Thymus (tissue), 11 donors: Measurements from ENCODE around the gene DISC1. TPM values are rescaled to one million over a fixed set of nuclear protein-coding genes. Genes with fewer than 3 reads are reported as not detected.
"Not testable (repeated sequence)": the region's sequence is repeated elsewhere in the genome, so short reads cannot be mapped to it uniquely, and the experiment has no call there.

ENCODE experiments used
- DNase-seq, 9 donors: peaks; one replicate each; pipeline ENCODE4 v3.0.0-alpha.2; 2013; ENCODE audit warnings: low spot score in 9 of 9, low read depth in 6 of 9, missing footprints in 1 of 9
- H3K27ac ChIP-seq, 2 donors: one replicate each; pipeline ENCODE4 v1.5.1; 2013; ENCODE audit warnings: control low read depth in 1 of 2, low read depth in 1 of 2, low read length in 1 of 2, mild to moderate bottlenecking in 1 of 2, moderate library complexity in 1 of 2
- H3K27me3 ChIP-seq, 2 donors: one replicate each; pipeline ENCODE4 v1.5.1; 2013; ENCODE audit warnings: low read length in 1 of 2; ENCODE audit not compliant: control insufficient read depth in 2 of 2, insufficient read depth in 1 of 2
- H3K36me3 ChIP-seq, 2 donors: one replicate each; pipeline ENCODE4 v1.5.1; 2013; ENCODE audit warnings: low read length in 1 of 2, mild to moderate bottlenecking in 1 of 2, moderate library complexity in 1 of 2; ENCODE audit not compliant: control insufficient read depth in 2 of 2, insufficient read depth in 2 of 2
- H3K4me1 ChIP-seq, 2 donors: one replicate each; pipeline ENCODE4 v1.5.1; 2013; ENCODE audit warnings: low read length in 2 of 2; ENCODE audit not compliant: control insufficient read depth in 2 of 2, insufficient read depth in 2 of 2
- H3K4me3 ChIP-seq, 2 donors: one replicate each; pipeline ENCODE4 v1.5.1; 2013; ENCODE audit warnings: low read length in 2 of 2, control low read depth in 1 of 2, mild to moderate bottlenecking in 1 of 2
- H3K9me3 ChIP-seq, 2 donors: one replicate each; pipeline ENCODE4 v1.5.1; 2013; ENCODE audit warnings: low read length in 1 of 2, mild to moderate bottlenecking in 1 of 2; ENCODE audit not compliant: control insufficient read depth in 2 of 2, insufficient read depth in 1 of 2
- WGBS: extraction: QIAGEN DNeasy Blood & Tissue Kit; methylation state at CpG from one replicate; pipeline ENCODE4 v1.1.7; 2013; 5-methylcytosine and 5-hydroxymethylcytosine counted together
- polyA plus RNA-seq: library from polyadenylated mRNA; stranded (reverse); fragments of 200-250 nt; gene quantifications from one replicate; pipeline ENCODE4 v1.2.3, GENCODE V29; 2013
- total RNA-seq: library from RNA; stranded (reverse); fragments of 120-200 nt; gene quantifications from one replicate; pipeline ENCODE4 v1.2.4, GENCODE V29; 2013
- donor health status: healthy.

The DISC1 gene
- total and polyA plus RNA-seq, 2 donors: 4.4 to 5.3 TPM

GRCh38 chr1:231950331-231951128 is 323.9 kb downstream of the DISC1 start:
- 96% methylated on average over 6 of the region's 6 CpGs for WGBS
- no peak for DNase-seq
- Histone ChIP-seq H3K4me3 (no peak overlapping the region), H3K27ac (no peak overlapping the region), H3K9me3 (no peaks in the 10 kb centered on the region), H3K27me3 (no peaks in the 10 kb centered on the region), H3K4me1 (no peaks in the 10 kb centered on the region), H3K36me3 (no peaks in the 10 kb centered on the region)

- Histone ChIP-seq H3K4me1 (no peaks in the 10 kb centered on the region), H3K9me3 (no peaks in the 10 kb centered on the region), H3K4me3 (no peak overlapping the region), H3K27ac (no peak overlapping the region), H3K36me3 (no peaks in the 10 kb centered on the region), H3K27me3 (no peaks in the 10 kb centered on the region)
- DNase-seq: no peak
- WGBS: 97% methylated on average over 3 of the region's 3 CpGs
These were observed 324.8 kb downstream of the DISC1 start for GRCh38 chr1:231951374-231951773.

DNA sequence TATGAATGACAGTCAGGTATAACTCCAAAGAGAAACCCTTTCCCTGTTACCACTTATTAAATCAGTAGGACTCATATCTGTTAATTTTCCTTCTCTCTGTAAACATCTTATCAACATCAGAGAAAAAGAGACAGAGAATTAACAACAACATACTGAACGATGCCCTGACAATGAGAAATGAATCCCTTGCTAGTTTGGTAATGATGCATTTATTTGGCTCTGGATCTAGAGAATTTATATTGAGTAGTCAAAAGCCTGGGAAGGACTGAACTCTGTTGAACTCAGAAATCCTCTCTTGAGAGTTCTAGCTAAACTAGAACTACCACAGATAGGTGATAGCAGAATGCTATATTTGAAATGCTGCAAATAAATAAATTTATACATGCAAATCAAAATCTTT is 325.6 kb downstream of the DISC1 start:
- WGBS: 91% methylated on average over 1 of the region's 1 CpG
- no peaks in the 10 kb centered on the region for H3K27me3 ChIP-seq
- H3K36me3 ChIP-seq: no peaks in the 10 kb centered on the region
- no peak overlapping the region for H3K27ac ChIP-seq
- no peaks in the 10 kb centered on the region for H3K9me3 ChIP-seq
- H3K4me1 ChIP-seq: no peaks in the 10 kb centered on the region
- DNase-seq: no peak
- H3K4me3 ChIP-seq: no peak overlapping the region

DNA sequence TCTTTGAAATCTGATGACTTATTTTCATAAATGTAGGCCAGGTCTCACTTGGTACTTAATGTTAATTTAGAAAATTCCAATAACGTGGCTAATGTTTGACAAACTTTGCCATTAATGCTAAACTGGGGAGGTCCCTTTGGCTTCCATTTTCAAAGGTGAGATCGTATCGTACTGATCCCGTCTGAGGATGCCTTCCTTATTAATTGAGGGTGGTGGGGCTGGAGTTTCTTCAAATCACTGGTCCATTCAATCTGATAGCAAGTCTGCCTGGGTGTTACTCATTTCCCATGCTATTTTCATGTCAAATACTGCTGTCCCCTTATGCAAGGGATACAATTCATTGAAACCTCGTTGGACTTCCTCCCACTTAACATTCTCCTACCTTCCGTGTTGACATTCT is 327.1 kb downstream of the DISC1 start:
- H3K9me3 ChIP-seq: no peaks in the 10 kb centered on the region
- no peak overlapping the region for H3K4me3 ChIP-seq
- 96% methylated on average over 6 of the region's 6 CpGs for WGBS
- H3K36me3 ChIP-seq: no peaks in the 10 kb centered on the region
- H3K27ac ChIP-seq: no peak overlapping the region
- H3K27me3 ChIP-seq: no peaks in the 10 kb centered on the region
- no peaks in the 10 kb centered on the region for H3K4me1 ChIP-seq
- no peak for DNase-seq

DNA sequence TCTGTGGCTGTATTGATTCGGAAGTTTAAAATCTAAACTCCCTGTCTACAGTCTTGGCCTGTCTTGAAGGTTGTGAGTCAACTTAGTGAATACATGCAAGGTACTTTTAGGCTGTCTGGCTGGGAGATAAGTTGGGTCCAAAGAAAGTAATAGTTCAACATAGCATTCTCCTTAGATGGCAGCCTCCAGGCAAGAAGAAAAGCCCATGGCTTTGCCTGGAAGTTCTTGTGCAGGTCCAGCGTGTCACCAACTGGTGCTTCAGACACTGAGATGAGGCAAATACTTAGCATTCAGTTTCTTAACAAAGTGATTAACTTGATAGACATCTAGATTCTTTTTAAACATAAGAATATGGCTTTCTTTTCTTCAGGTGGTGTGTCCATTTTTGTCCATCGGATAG is 328.2 kb downstream of the DISC1 start:
- Histone ChIP-seq H3K27me3 (no peaks in the 10 kb centered on the region), H3K36me3 (no peaks in the 10 kb centered on the region), H3K4me3 (no peak overlapping the region), H3K27ac (no peak overlapping the region), H3K4me1 (no peaks in the 10 kb centered on the region), H3K9me3 (no peaks in the 10 kb centered on the region)
- DNase-seq: no peak
- 97% methylated on average over 3 of the region's 3 CpGs for WGBS

DNA sequence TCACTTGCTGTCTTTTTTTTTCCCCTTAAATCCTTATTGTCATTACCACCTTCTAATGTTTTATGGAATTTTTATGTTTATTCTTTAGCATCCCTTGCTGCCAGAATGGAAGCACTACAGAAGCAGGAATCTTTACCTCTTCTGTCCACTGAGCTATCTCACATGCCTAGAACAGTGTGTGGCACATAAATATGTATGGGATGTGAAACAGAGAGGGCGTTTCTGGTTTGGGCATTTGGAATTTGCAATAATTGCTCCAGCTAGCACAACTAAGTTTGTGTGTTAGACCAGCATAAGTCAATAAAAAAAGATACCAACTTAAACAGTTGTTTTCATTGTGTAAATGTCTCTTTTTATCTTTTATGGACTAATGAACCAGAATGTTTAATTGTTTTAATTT is 330.8 kb downstream of the DISC1 start:
- no peaks in the 10 kb centered on the region for H3K9me3 ChIP-seq
- no peaks in the 10 kb centered on the region for H3K36me3 ChIP-seq
- no peak overlapping the region for H3K4me3 ChIP-seq
- H3K27ac ChIP-seq: no peak overlapping the region
- no peaks in the 10 kb centered on the region for H3K4me1 ChIP-seq
- no peaks in the 10 kb centered on the region for H3K27me3 ChIP-seq
- WGBS: 86% methylated on average over 1 of the region's 1 CpG
- no peak for DNase-seq

DNA sequence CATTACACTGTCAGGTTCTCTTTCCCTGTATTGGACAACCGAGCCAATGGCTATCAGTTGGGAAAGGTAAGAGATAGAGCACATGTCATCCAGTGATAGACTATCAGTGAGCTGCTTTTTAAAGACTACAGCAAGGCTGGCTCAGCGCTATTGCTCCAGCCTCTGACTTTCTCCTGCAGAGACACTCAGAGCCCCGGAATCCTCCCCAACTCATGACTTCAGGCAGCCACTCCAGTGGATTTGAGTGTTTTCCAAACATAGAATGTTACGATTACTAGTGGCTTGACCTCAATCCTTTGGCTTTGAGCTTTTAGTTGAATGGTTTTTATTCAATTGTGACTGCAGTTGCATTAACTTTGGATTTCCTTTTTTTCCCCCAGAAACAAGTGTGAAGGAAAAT is 331.9 kb downstream of the DISC1 start:
- no peak for DNase-seq
- Histone ChIP-seq H3K27me3 (no peaks in the 10 kb centered on the region), H3K4me3 (no peak overlapping the region), H3K4me1 (no peaks in the 10 kb centered on the region), H3K9me3 (no peaks in the 10 kb centered on the region), H3K36me3 (no peaks in the 10 kb centered on the region), H3K27ac (no peak overlapping the region)
- WGBS: 94% methylated on average over 4 of the region's 4 CpGs

DNA sequence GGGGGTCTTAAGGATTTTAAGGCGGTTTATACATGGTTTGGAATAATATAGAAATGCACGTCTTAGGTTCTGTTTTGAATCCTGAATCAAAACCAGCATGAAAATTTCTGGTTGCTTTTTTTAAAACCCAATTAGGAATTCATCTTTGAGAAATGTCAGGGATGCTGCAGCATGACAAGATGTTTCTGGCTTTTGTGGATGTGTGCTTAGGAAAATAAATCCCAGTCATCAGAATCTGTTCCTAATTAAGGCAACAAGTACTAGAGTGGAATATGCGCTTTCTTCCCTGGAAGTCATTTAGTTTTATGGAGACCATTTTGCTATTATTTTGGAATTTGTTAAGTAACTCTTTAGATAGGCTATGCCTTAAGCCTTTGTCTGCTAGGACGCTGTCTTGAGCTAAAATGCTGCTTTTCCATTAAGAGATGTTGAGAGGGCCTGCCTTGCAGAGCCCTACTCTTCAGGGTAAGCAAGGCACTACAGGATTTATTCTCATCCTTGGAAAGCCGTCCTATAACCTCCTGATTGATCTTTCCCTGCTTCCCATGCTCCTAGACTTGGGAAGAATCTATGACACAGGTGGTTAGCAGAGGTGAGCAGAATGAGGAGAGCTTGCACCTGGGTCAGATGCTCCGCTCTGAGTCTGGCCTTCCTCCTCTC is 332.8 kb downstream of the DISC1 start:
- Histone ChIP-seq H3K4me3 (no peak overlapping the region), H3K4me1 (no peaks in the 10 kb centered on the region), H3K36me3 (no peaks in the 10 kb centered on the region), H3K27ac (no peak overlapping the region), H3K27me3 (no peaks in the 10 kb centered on the region), H3K9me3 (no peaks in the 10 kb centered on the region)
- 96% methylated on average over 6 of the region's 6 CpGs for WGBS
- no peak for DNase-seq

GRCh38 chr1:231961801-231962200 is 335.2 kb downstream of the DISC1 start:
- H3K27ac ChIP-seq, H3K27me3 ChIP-seq, H3K36me3 ChIP-seq, H3K9me3 ChIP-seq, H3K4me1 ChIP-seq, H3K4me3 ChIP-seq, DNase-seq: not testable (repeated sequence)
- WGBS: 93% methylated on average over 1 of the region's 1 CpG
